Measurements from ENCODE around the gene MTUS2. TPM values are rescaled to one million over a fixed set of nuclear protein-coding genes. Genes with fewer than 3 reads are reported as not detected.

The MTUS2 gene
- total and polyA plus RNA-seq, 2 of the 8 experiments (the other 6 are each of a cell fraction or from before 2014, with no cell fraction given) = 0.18 to 0.80 TPM

DNA sequence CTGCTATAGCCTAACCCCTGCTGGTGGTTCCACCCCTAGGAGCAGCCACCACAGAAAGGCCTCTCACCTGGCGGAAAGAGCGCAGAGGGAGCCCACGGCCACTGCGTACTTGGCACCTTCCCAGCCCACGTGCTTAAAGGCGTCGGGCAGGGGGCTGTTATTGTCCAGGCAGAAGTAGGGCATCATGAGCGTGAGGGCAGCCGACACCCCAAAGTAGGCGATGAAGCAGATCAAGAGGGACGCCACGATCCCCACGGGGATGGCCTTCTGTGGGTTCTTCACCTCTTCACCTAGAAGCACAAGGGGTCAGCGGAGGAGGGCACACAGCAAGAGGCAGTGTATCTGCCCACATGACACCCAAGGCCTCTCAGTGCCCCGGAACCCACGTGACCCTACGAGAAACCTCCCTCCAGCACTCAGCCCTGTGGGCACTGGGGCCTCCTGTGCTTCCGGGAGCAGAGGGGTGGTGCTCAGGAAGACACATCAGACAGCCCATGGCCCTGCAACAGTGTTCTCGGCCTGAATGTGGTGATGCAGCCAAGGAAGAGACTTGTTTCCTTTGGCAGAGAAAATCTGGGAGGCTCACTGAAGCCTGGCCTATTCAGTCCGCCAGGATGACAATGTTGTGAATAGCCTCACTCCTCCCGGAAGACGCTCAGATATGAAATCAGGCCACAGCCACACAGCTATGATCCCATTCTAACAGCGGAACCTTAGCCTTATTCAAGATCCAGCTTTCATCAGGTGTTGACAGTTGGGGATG, 703.2 kb downstream of the MTUS2 start:
- H3K79me2 ChIP-seq (ENCODE audit: control insufficient read depth in 1 of 2, insufficient read depth in 2 of 2, low read length in 2 of 2) = peaks cover 0 to 13% of the 10 kb centered on the region in 2 experiments; a peak in 1 of 4 replicates
- peaks cover 7% of the 10 kb centered on the region; the same call in 1 of the 2 replicates for H3K79me1 ChIP-seq (ENCODE audit: low read depth, low read length)
- FAIRE-seq = no peak
- no peak for DNase-seq (ENCODE audit: low read depth in 1 of 2, low spot score in 2 of 2)
- no peak overlapping the region for H4K91ac ChIP-seq (replicated peaks; ENCODE audit: insufficient read length, low read length)
- WGBS, 2 experiments (ENCODE audit: extremely low coverage in 1 of 2, insufficient coverage in 1 of 2, insufficient read length in 1 of 2, insufficient replicate concordance in 2 of 2, low coverage in 1 of 2, low lambda C conversion rate in 2 of 2, missing lambda C conversion rate in 1 of 2) = 93% methylated on average over 23 of the region's 23 CpGs; no CpG with 5 or more reads in 1 of the 2 experiments
- H2BK20ac ChIP-seq (ENCODE audit: low read length) = no peak overlapping the region
- no peak overlapping the region for H2AFZ ChIP-seq (ENCODE audit: low read length)
- H3K18ac ChIP-seq (ENCODE audit: extremely low read depth, low read length) = no peak overlapping the region
- no peak overlapping the region for H2BK15ac ChIP-seq (ENCODE audit: low read length)
- H3K36me3 ChIP-seq (ENCODE audit: control insufficient read depth in 2 of 4, insufficient read depth in 4 of 4, low read length in 3 of 4) = peaks cover 13 to 74% (median 46%) of the 10 kb centered on the region in 4 experiments
- peaks cover 4 to 22% of the 10 kb centered on the region in 2 experiments for H4K20me1 ChIP-seq (replicated peaks in 1 of 2; ENCODE audit: control insufficient read depth in 1 of 2, insufficient read depth in 2 of 2, low read length in 2 of 2)
- no peak overlapping the region for H4K8ac ChIP-seq (ENCODE audit: extremely low read depth, insufficient read depth, low read length)
- H3K4me2 ChIP-seq (ENCODE audit: insufficient read depth in 1 of 2, low read depth in 2 of 2, low read length in 2 of 2) = no peak overlapping the region
- peaks cover 4% of the 10 kb centered on the region; the same call in 1 of the 2 replicates for H3K23me2 ChIP-seq (ENCODE audit: low read depth, low read length)
- no peaks in the 10 kb centered on the region for H3K4me1 ChIP-seq (replicated peaks in 1 of 4; ENCODE audit: control insufficient read depth in 3 of 4, insufficient read depth in 4 of 4, low read length in 3 of 4)
- ChIA-PET POLR2A (ENCODE audit: partially characterized antibody) (interaction anchor here (0.7 to 1.4 kb wide), 4 partner anchors 8 to 16 kb away, joined by 3 to 4 read pairs (median 3); no protein-coding TSS in a partner anchor), CTCF (ENCODE audit: partially characterized antibody) (interaction anchor here (1.8 to 1.9 kb wide), 2 partner anchors 182 to 184 kb away, joined by 4 to 5 read pairs; no protein-coding TSS in a partner anchor)
- no peaks in the 10 kb centered on the region for H3K9me3 ChIP-seq (ENCODE audit: insufficient read depth in 2 of 2, low read depth in 1 of 2, low read length in 1 of 2)
- H2BK120ac ChIP-seq (replicated peaks; ENCODE audit: low read depth, low read length) = no peak overlapping the region
- H2AK5ac ChIP-seq (ENCODE audit: low read depth, low read length) = no peak overlapping the region
- H2BK12ac ChIP-seq (ENCODE audit: low read depth, low read length) = no peak overlapping the region
- H3K27me3 ChIP-seq (replicated peaks in 1 of 4; ENCODE audit: control insufficient read depth in 3 of 4, extremely low read depth in 1 of 4, insufficient read depth in 3 of 4, low read length in 3 of 4) = no peaks in the 10 kb centered on the region
- H3K14ac ChIP-seq (ENCODE audit: insufficient read length) = no peak overlapping the region
- no peak overlapping the region for H2BK5ac ChIP-seq (ENCODE audit: low read depth, low read length)
- H3K9ac ChIP-seq (replicated peaks in 1 of 4; ENCODE audit: extremely low read depth in 1 of 4, low read depth in 3 of 4, low read length in 3 of 4) = no peak overlapping the region
- H3K23ac ChIP-seq (ENCODE audit: insufficient read length) = no peak overlapping the region
- H3K56ac ChIP-seq (replicated peaks; ENCODE audit: insufficient read length, low read depth, low read length) = no peak overlapping the region
- H3K4ac ChIP-seq (replicated peaks; ENCODE audit: insufficient read length, low read depth, low read length) = no peak overlapping the region
- no peak overlapping the region for H3K27ac ChIP-seq (ENCODE audit: low read depth, low read length)
- no peak overlapping the region for H4K5ac ChIP-seq (ENCODE audit: insufficient read length, low read depth, low read length)
- no peak overlapping the region for H3K4me3 ChIP-seq (ENCODE audit: extremely low read depth in 1 of 4, insufficient read depth in 2 of 4, low read depth in 3 of 4, low read length in 4 of 4)
- TF ChIP-seq RNF2 (IDR thresholded peaks at IDR 0.05; ENCODE audit: borderline replicate concordance, low read depth, low read length, missing control alignments, poor library complexity, severe bottlenecking) (no peak), SP4 (IDR thresholded peaks at IDR 0.05; ENCODE audit: low read length) (no peak), ZNF274 (IDR thresholded peaks at IDR 0.05; ENCODE audit: borderline replicate concordance, extremely low read depth, low read length) (no peak), CTBP2 (IDR thresholded peaks at IDR 0.05; ENCODE audit: borderline replicate concordance, insufficient read depth, insufficient read length, low read length) (no peak), RAD21 (IDR thresholded peaks at IDR 0.05 in 1 of 2, conservative IDR thresholded peaks at IDR 0.05 in 1 of 2; ENCODE audit: low read depth in 2 of 2, low read length in 2 of 2) (no peak), RBBP5 (IDR thresholded peaks at IDR 0.05; ENCODE audit: borderline replicate concordance, low read depth, low read length) (no peak), SP2 (IDR thresholded peaks at IDR 0.05; ENCODE audit: low read length) (no peak)
- TF ChIP-seq, protein P1, sequence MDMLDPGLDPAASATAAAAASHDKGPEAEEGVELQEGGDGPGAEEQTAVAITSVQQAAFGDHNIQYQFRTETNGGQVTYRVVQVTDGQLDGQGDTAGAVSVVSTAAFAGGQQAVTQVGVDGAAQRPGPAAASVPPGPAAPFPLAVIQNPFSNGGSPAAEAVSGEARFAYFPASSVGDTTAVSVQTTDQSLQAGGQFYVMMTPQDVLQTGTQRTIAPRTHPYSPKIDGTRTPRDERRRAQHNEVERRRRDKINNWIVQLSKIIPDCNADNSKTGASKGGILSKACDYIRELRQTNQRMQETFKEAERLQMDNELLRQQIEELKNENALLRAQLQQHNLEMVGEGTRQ (IDR thresholded peaks at IDR 0.05; ENCODE audit: low read length) = no peak
- TF ChIP-seq, protein P2, sequence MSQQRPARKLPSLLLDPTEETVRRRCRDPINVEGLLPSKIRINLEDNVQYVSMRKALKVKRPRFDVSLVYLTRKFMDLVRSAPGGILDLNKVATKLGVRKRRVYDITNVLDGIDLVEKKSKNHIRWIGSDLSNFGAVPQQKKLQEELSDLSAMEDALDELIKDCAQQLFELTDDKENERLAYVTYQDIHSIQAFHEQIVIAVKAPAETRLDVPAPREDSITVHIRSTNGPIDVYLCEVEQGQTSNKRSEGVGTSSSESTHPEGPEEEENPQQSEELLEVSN (IDR thresholded peaks at IDR 0.05) = no peak
